ENCODE results near the gene ELMO1.
"Not testable (repeated sequence)": the region's sequence is repeated elsewhere in the genome, so short reads cannot be mapped to it uniquely, and the experiment has no call there.

ELMO1 gene

GRCh38 chr7:36986948-36987724 lies 461.5 kb downstream of the ELMO1 start:
- no peak for DNase-seq

DNA sequence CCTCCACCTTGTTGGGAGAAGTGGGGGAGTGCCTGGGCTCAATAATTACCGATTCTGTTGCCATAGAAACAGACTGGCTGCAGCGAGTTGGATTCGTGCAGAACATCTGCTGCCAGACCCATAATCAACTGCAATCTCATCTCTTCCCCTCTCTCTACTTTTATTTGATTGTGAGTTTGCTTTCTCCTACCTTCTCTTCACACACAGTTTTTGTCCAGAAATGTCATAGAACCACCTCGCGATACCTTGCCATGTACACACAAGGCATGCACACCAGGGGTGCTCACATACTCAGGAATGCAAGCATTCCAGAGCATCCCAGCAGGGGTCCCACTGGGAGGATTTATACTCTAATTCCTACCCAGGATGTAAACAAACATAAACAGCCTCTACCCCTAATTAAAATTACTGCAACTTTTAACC lies 462.1 kb downstream of the ELMO1 start:
- peak; percentile 61 for DNase-seq

GRCh38 chr7:36985866-36986400 lies 462.7 kb downstream of the ELMO1 start:
- DNase-seq, result peak; percentile 38

- no peak for DNase-seq
Measured at GRCh38 chr7:36985316-36985715, 463.3 kb downstream of the ELMO1 start.

DNA sequence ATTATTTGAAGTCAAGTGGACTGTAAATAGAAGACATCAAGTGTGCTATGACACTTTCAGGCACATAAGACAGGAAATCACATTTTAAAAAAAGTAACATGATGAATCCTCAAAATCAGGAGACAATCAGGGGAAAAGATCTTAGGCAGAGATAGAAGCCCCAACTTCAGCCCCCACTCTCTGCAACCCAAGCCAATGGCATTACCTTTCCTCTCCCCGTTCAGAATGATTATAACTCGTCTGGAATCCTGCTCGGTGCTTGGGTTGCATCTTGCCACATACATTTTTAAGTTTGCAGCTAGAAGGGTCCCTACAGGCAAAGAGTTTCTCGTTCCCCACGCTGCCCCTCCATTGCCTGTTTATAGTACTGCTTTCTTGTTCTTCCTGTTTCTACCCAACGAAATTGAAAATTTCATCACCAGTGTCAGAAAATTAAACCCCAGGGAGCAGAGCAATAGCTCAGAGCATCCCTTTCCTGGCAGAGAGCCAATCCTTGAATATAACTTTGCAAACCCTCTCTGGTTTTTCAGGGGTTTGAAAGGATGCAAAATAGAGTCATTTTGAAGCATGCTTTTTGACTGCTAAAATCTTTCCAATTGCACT lies 463.9 kb downstream of the ELMO1 start:
- DNase-seq, result no peak

DNA sequence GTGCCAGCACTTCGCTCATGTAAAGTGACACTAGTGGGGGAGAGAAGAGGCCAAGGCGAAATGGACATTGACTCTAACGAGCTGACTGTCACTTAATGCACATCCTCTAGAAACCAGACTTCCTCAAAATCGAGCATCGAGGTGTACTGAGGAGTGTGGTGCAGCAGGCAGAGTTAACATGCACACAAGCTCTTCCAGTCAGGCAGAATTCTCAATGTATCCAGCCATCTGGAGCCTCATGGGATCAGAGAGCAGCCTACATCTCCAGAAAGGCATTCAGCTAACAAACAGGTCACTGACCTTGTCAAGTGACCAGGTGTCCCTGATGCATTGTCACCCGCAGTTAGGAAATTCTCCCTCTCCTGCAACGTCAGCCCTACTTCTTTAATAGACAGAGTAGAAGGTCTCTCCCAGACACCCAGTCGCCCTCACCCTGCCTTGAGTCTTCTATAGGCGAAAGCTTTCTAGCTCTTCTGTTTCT lies 464.6 kb downstream of the ELMO1 start:
- no peak for DNase-seq

DNA sequence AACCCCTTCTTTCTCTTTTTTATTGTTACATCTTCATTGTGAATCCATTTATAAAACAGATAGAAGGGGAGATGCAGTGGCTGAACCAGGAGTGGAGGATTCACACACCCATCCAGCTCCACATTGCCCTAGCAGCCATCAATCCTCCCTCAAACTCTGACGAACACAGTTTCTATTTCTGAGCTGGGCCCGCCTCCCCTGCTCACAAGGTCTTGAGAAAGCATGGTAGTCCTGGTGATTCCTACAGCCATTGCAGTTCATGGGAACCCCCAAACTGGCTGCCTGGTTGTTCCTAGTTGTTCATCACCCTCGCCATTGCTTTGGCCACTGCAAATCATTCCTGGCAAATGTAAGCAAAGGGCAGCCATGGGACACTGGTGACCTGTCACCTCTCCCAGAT lies 465.9 kb downstream of the ELMO1 start:
- no peak for DNase-seq

DNA sequence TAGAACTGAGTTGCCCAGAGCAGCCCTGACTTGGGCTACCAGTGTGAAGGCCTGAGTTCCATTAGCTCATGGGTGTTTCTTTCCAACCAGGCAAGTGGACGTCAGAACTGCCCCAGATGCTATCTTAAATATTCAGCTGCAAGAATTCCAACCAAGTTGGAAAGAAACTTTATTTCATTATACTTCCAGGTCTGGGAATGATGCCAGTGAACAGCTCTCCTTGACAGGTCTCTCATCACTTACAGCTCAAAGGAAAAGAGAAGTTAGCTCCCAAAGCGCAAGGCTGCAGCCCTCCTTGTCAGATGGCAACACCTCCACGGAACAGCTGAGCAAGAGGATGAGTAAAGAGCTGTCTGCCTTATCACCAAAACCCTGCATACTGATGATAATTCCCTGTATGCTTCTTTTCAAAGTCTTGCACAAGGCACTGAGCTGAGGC lies 468.8 kb downstream of the ELMO1 start:
- DNase-seq, result no peak

GRCh38 chr7:36978461-36978860 lies 470.2 kb downstream of the ELMO1 start:
- DNase-seq, result no peak

DNA sequence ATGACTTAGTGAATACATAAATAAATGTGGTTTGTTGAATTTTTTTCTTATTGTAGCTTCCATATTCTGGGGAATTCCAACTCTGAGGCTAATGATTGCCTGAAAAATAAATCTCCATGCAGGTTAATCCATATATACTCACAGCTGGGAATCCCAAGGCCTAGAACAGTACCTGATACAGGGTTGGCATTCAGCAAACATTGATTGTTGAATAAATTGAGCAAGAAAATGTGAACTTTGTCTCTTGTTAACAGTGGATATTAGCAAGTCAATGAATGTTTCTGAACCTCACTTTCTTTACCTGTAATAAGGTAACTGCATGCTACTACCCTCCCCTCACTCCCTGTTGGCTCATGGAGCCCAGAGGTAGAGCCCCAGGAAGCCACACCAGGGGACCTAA lies 470.8 kb downstream of the ELMO1 start:
- DNase-seq, result no peak

GRCh38 chr7:36973534-36973933 lies 475.1 kb downstream of the ELMO1 start:
- not testable (repeated sequence) for DNase-seq

GRCh38 chr7:36972140-36972518 lies 476.5 kb downstream of the ELMO1 start:
- DNase-seq, result no peak

GRCh38 chr7:36971515-36972139 lies 477.0 kb downstream of the ELMO1 start:
- peak; percentile 63 for DNase-seq

- no peak for DNase-seq
Measured at GRCh38 chr7:36970551-36971514, 477.8 kb downstream of the ELMO1 start.

DNA sequence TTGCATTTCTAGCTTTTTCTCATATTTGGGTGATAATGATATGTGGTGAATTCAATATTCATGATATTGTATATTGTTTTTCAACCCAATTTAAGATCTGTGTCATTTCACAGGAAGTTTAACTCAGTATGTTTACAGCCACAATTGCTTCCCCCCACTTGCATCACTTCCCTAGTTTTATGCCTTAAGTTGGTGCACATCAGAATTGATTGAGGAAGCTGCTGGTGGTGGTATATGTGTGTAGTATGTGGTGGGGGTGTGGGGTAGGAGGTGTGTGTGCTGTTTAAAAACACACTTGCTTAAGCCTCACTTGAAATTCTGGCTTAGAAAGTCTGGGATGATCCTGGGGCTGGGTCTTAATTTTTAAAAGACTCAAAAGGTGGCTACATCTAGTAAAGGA lies 479.3 kb downstream of the ELMO1 start:
- no peak for DNase-seq

DNA sequence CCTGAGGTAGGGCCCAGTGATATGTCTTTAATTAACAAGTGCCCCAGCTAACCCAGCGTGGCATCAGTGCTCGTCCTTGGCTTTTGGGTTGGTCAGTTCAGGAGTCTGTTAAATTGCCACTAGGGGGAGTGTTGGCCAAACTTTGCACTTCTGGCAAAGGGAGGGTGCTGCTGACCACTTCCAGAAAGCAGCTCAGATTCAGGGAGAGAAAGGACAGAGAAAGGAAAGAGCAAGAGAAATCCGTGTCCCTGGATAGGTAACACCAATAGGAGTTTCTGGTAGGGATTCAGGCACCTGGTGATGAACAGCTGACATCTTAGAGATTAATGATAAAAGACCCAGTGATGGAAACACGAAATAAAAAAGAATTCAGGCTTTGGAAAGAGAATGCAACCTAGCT lies 481.3 kb downstream of the ELMO1 start:
- DNase-seq, result no peak

GRCh38 chr7:36966636-36967035 lies 482.0 kb downstream of the ELMO1 start:
- no peak for DNase-seq

DNA sequence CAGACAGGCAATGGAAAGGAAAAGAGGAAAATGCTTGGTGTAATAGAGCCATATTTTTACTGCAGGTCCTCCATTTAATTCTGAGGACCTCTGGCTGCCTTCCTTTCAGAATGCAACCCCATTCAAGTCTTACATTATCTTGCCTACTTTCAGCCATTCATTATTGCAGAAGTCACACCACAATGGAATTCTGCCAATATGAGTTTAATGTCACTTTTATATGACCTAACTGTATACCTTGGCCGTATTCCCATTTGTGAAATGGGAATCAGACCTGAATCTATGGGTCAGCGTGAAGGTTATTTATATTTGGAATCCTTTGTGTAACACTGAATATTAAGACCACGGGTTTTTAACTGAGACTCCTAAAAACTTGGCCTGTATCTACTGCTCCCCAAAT lies 482.6 kb downstream of the ELMO1 start:
- DNase-seq, result peak; percentile 42

DNA sequence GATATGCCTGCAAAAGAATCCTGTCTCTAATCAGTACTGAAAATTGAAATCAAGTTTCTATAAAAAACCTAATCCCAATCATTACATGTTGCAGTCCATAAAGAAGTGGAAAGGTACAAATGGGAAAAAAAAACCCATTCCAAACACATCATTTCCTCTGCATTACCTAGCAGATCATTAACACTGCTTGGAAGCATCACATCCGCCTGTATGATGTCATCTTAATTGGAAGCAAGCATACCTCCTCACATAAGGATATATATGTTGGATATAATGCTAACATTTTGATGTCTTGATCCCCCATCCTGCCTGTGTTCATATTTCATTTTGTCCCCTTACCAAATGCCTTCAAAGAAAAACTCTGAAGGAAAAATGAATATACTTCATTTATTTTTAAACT lies 483.0 kb downstream of the ELMO1 start:
- no peak for DNase-seq

DNA sequence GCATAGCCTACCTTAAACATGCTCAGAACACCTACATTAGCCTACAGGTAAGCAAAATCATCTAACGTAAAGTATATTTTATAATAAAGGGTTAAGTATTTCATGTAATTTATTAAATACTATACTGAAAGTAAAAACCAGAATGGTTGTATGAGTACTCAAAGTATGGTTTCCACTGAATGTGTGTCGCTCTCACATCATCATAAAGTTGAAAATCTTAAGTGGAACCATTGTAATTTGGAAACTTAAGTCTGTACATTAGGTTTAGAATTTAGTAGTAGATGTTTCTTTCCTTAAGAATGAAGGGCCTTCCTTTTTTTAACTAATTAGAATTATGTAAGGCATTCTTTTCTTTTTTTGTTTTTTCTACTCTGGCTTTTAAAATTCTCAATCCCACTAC lies 484.4 kb downstream of the ELMO1 start:
- DNase-seq, result no peak

DNA sequence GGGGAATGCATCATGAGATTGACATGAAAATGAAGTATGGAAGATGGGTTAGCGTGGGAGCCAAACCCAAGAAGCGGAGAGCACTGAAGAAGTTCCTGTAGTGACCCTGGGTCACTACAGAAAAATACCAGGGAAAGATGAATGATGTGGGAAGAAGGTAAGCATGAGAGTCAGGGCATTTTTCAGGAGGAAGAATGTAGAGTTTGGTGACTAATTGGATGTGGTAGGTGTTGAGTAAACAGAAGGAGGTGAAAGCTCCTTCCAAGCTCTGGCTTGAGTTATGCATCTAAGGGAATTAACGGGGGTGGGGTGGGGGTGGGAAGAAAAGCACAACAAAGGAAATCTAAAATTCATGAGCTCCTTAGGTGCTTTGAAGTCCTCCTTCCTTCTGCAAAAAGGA lies 486.3 kb downstream of the ELMO1 start:
- DNase-seq, result no peak

DNA sequence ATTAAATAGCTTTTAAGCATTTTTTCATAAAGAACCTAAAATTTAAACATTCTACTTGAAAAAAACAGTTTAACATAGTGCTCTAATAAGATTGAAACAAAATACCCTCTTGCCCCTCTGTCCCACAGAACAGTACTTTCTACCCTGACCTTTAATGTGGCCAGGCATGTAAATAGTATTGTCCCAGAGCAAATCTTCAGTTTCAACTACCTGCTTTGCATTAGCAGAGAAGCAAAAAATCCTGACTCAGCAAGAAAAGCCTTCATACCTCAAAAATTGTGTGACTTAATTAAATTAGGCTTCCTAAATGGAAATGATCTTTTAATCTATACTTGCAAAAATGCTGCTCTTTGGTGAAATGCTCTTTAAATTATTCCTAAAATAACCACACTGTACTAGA lies 487.0 kb downstream of the ELMO1 start:
- no peak for DNase-seq

GRCh38 chr7:36961097-36961496 lies 487.6 kb downstream of the ELMO1 start:
- DNase-seq, result no peak

Measured in NCI-H2081 treated with DMSO at 0.1 percent for 48 hours (cell line).